ENCODE measurements around the gene ARMH4. TPM values are rescaled to one million over a fixed set of nuclear protein-coding genes. Genes with fewer than 3 reads are reported as not detected.

Gene ARMH4
- total RNA-seq, 1 donor from 2014 or later = 57.1 TPM

- H3K4me3 Mint-ChIP-seq (ENCODE audit: unreplicated experiment) = no peak overlapping the region
- DNase-seq = no peak
- H3K27me3 Mint-ChIP-seq (ENCODE audit: unreplicated experiment) = peaks cover 2% of the 10 kb centered on the region
- no peaks in the 10 kb centered on the region for H3K4me1 Mint-ChIP-seq (ENCODE audit: low read depth, unreplicated experiment)
- no peak overlapping the region for H3K27ac Mint-ChIP-seq (ENCODE audit: unreplicated experiment)
- H3K36me3 Mint-ChIP-seq (ENCODE audit: unreplicated experiment) = no peaks in the 10 kb centered on the region
- no peaks in the 10 kb centered on the region for H3K9me3 Mint-ChIP-seq (ENCODE audit: unreplicated experiment)
- no peak for TF ChIP-seq CTCF (IDR thresholded peaks at IDR 0.05; ENCODE audit: partially characterized antibody, unreplicated experiment)
These were observed 74.4 kb downstream of the ARMH4 start for GRCh38 chr14:58077621-58078020.

GRCh38 chr14:58073516-58073915, 78.5 kb downstream of the ARMH4 start:
- H3K9me3 Mint-ChIP-seq (ENCODE audit: unreplicated experiment) = no peaks in the 10 kb centered on the region
- H3K27ac Mint-ChIP-seq (ENCODE audit: unreplicated experiment) = no peak overlapping the region
- peaks cover 2% of the 10 kb centered on the region for H3K27me3 Mint-ChIP-seq (ENCODE audit: unreplicated experiment)
- no peaks in the 10 kb centered on the region for H3K36me3 Mint-ChIP-seq (ENCODE audit: unreplicated experiment)
- TF ChIP-seq CTCF (IDR thresholded peaks at IDR 0.05; ENCODE audit: partially characterized antibody, unreplicated experiment) = no peak
- H3K4me3 Mint-ChIP-seq (ENCODE audit: unreplicated experiment) = no peak overlapping the region
- no peak for DNase-seq
- no peaks in the 10 kb centered on the region for H3K4me1 Mint-ChIP-seq (ENCODE audit: low read depth, unreplicated experiment)

GRCh38 chr14:58072288-58073071, 79.5 kb downstream of the ARMH4 start:
- no peak overlapping the region for H3K27ac Mint-ChIP-seq (ENCODE audit: unreplicated experiment)
- H3K36me3 Mint-ChIP-seq (ENCODE audit: unreplicated experiment) = no peaks in the 10 kb centered on the region
- peak; percentile 78 for TF ChIP-seq CTCF (IDR thresholded peaks at IDR 0.05; ENCODE audit: partially characterized antibody, unreplicated experiment)
- peak; percentile 56 for DNase-seq
- H3K4me3 Mint-ChIP-seq (ENCODE audit: unreplicated experiment) = no peak overlapping the region
- H3K9me3 Mint-ChIP-seq (ENCODE audit: unreplicated experiment) = no peaks in the 10 kb centered on the region
- no peaks in the 10 kb centered on the region for H3K4me1 Mint-ChIP-seq (ENCODE audit: low read depth, unreplicated experiment)
- no peaks in the 10 kb centered on the region for H3K27me3 Mint-ChIP-seq (ENCODE audit: unreplicated experiment)

GRCh38 chr14:58071341-58071740, 80.7 kb downstream of the ARMH4 start:
- no peaks in the 10 kb centered on the region for H3K27me3 Mint-ChIP-seq (ENCODE audit: unreplicated experiment)
- no peak overlapping the region for H3K27ac Mint-ChIP-seq (ENCODE audit: unreplicated experiment)
- no peaks in the 10 kb centered on the region for H3K9me3 Mint-ChIP-seq (ENCODE audit: unreplicated experiment)
- H3K36me3 Mint-ChIP-seq (ENCODE audit: unreplicated experiment) = no peaks in the 10 kb centered on the region
- H3K4me1 Mint-ChIP-seq (ENCODE audit: low read depth, unreplicated experiment) = no peaks in the 10 kb centered on the region
- TF ChIP-seq CTCF (IDR thresholded peaks at IDR 0.05; ENCODE audit: partially characterized antibody, unreplicated experiment) = no peak
- no peak overlapping the region for H3K4me3 Mint-ChIP-seq (ENCODE audit: unreplicated experiment)
- no peak for DNase-seq

- Mint-ChIP-seq H3K4me3 (ENCODE audit: unreplicated experiment) (no peak overlapping the region), H3K9me3 (ENCODE audit: unreplicated experiment) (no peaks in the 10 kb centered on the region), H3K27me3 (ENCODE audit: unreplicated experiment) (no peaks in the 10 kb centered on the region), H3K36me3 (ENCODE audit: unreplicated experiment) (no peaks in the 10 kb centered on the region), H3K27ac (ENCODE audit: unreplicated experiment) (no peak overlapping the region), H3K4me1 (ENCODE audit: low read depth, unreplicated experiment) (no peaks in the 10 kb centered on the region)
- no peak for TF ChIP-seq CTCF (IDR thresholded peaks at IDR 0.05; ENCODE audit: partially characterized antibody, unreplicated experiment)
- no peak for DNase-seq
These were observed 83.7 kb downstream of the ARMH4 start for GRCh38 chr14:58068306-58068705.

Measured in glutamatergic neuron (in vitro differentiated cells).